ENCODE data around the gene PACS2. TPM values are rescaled to one million over a fixed set of nuclear protein-coding genes. Genes with fewer than 3 reads are reported as not detected.

PACS2 gene
- total and polyA plus RNA-seq, 2 donors (not counting 3 experiments of a cell fraction or from before 2014, with no cell fraction given) = 52.7 to 86.3 TPM

- H3K9me1 ChIP-seq (replicated peaks; ENCODE audit: control insufficient read depth, extremely low read depth, insufficient read depth, low read length) = no peaks in the 10 kb centered on the region
- H3K79me2 ChIP-seq (ENCODE audit: control insufficient read depth, insufficient read depth, low read length) = no peaks in the 10 kb centered on the region
- POLR2A ChIA-PET = no interaction called here
- H2AFZ ChIP-seq (ENCODE audit: low read depth, low read length) = no peak overlapping the region
- FAIRE-seq = no peak
- no peak overlapping the region for H3K9ac ChIP-seq (replicated peaks; ENCODE audit: extremely low read depth, insufficient read depth, low read length)
- no peak overlapping the region for H3K4me2 ChIP-seq (ENCODE audit: insufficient read depth, low read length)
- H4K20me1 ChIP-seq (replicated peaks; ENCODE audit: control insufficient read depth, extremely low read depth, insufficient read depth, low read length) = no peaks in the 10 kb centered on the region
- CTCF ChIA-PET = interaction anchor here (1.1 kb wide), 1 partner anchor 11 kb away, joined by 3 read pairs; the partner anchor contains the start of gene BRF1
- intact Hi-C loops (cut with micrococcal nuclease) (no loop called here), dilution Hi-C loops (cut with MboI; ENCODE audit: extremely low pct_ligation_motif_present, low sequenced_read_pairs) (no loop called here)
- no peaks in the 10 kb centered on the region for H3K9me3 ChIP-seq (replicated peaks; ENCODE audit: control insufficient read depth, insufficient read depth, low read length)
- H3K4me1 ChIP-seq (ENCODE audit: control insufficient read depth, extremely low read depth, insufficient read depth, low read length) = peaks cover 8% of the 10 kb centered on the region
- no peaks in the 10 kb centered on the region for H3K36me3 ChIP-seq (ENCODE audit: control insufficient read depth in 2 of 2, extremely low read depth in 1 of 2, insufficient read depth in 2 of 2, low read length in 2 of 2)
- no peak overlapping the region for H3K4me3 ChIP-seq (replicated peaks in 1 of 3; ENCODE audit: insufficient read depth in 1 of 3, low read depth in 1 of 3, low read length in 3 of 3)
- H3K27ac ChIP-seq (ENCODE audit: insufficient read depth, low read depth, low read length) = no peak overlapping the region
- no TSS peak for BruUV-seq (replicated peaks)
- no peak for DNase-seq (ENCODE audit: low read depth, low spot score)
- H3K27me3 ChIP-seq (ENCODE audit: control insufficient read depth in 2 of 2, insufficient read depth in 2 of 2, low read length in 2 of 2) = no peaks in the 10 kb centered on the region
- TF ChIP-seq MYC (IDR thresholded peaks at IDR 0.05; ENCODE audit: low read depth, low read length) (no peak), EZH2 (IDR thresholded peaks at IDR 0.05; ENCODE audit: borderline replicate concordance, low read depth, low read length, severe bottlenecking) (no peak), FOS (IDR thresholded peaks at IDR 0.05; ENCODE audit: borderline replicate concordance, insufficient read depth, low read length) (no peak), POLR2AphosphoS5 (IDR thresholded peaks at IDR 0.05; ENCODE audit: insufficient read depth, low read depth, low read length) (no peak), JUN (IDR thresholded peaks at IDR 0.05; ENCODE audit: borderline replicate concordance, insufficient read depth, insufficient read length, low read depth) (no peak), MAX (IDR thresholded peaks at IDR 0.05; ENCODE audit: insufficient read depth, insufficient read length) (no peak), POLR2A (IDR thresholded peaks at IDR 0.05; ENCODE audit: low read depth, low read length) (no peak)
Observed at GRCh38 chr14:105311838-105312237, 2.7 kb upstream of the PACS2 start.

DNA sequence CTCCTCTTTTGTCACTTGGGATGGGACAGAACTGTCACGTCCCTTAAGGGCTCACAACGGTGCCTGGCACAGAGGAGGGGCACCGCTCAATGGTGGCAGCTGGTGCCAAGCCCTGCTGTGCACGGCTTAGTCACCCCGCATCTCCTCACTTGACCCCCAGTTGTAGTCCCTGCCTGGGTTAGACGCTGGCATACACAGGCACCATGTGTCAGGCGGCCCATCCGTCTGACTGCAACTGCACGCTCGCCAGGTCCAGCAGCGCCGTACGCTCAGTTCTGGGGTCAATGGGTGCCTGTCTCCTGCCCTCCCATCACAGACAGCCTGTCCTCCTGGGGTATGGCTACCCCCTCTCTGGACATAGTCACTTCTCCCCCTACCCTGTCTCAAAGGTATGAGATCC, 1.6 kb upstream of the PACS2 start:
- H3K36me3 ChIP-seq (ENCODE audit: control insufficient read depth in 2 of 2, extremely low read depth in 1 of 2, insufficient read depth in 2 of 2, low read length in 2 of 2) = no peaks in the 10 kb centered on the region
- no peak overlapping the region for H3K4me2 ChIP-seq (ENCODE audit: insufficient read depth, low read length)
- H3K9me1 ChIP-seq (replicated peaks; ENCODE audit: control insufficient read depth, extremely low read depth, insufficient read depth, low read length) = no peaks in the 10 kb centered on the region
- no peak overlapping the region for H2AFZ ChIP-seq (ENCODE audit: low read depth, low read length)
- no peaks in the 10 kb centered on the region for H3K9me3 ChIP-seq (replicated peaks; ENCODE audit: control insufficient read depth, insufficient read depth, low read length)
- no peaks in the 10 kb centered on the region for H3K27me3 ChIP-seq (ENCODE audit: control insufficient read depth in 2 of 2, insufficient read depth in 2 of 2, low read length in 2 of 2)
- POLR2A ChIA-PET = no interaction called here
- BruUV-seq (replicated peaks) = no TSS peak
- FAIRE-seq (no peak), DNase-seq (ENCODE audit: low read depth, low spot score) (no peak)
- no peaks in the 10 kb centered on the region for H3K79me2 ChIP-seq (ENCODE audit: control insufficient read depth, insufficient read depth, low read length)
- TF ChIP-seq POLR2A (IDR thresholded peaks at IDR 0.05; ENCODE audit: low read depth, low read length) = no peak
- TF ChIP-seq, protein P1, sequence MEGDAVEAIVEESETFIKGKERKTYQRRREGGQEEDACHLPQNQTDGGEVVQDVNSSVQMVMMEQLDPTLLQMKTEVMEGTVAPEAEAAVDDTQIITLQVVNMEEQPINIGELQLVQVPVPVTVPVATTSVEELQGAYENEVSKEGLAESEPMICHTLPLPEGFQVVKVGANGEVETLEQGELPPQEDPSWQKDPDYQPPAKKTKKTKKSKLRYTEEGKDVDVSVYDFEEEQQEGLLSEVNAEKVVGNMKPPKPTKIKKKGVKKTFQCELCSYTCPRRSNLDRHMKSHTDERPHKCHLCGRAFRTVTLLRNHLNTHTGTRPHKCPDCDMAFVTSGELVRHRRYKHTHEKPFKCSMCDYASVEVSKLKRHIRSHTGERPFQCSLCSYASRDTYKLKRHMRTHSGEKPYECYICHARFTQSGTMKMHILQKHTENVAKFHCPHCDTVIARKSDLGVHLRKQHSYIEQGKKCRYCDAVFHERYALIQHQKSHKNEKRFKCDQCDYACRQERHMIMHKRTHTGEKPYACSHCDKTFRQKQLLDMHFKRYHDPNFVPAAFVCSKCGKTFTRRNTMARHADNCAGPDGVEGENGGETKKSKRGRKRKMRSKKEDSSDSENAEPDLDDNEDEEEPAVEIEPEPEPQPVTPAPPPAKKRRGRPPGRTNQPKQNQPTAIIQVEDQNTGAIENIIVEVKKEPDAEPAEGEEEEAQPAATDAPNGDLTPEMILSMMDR (IDR thresholded peaks at IDR 0.05; ENCODE audit: extremely low read depth in 1 of 2, insufficient read depth in 1 of 2, low read depth in 1 of 2, low read length in 2 of 2) = no peak
- TF ChIP-seq GATA2 (IDR thresholded peaks at IDR 0.05; ENCODE audit: insufficient read depth, insufficient read length, low read depth, low read length) = no peak
- TF ChIP-seq MAX (IDR thresholded peaks at IDR 0.05; ENCODE audit: insufficient read depth, insufficient read length) = no peak
- TF ChIP-seq POLR2AphosphoS5 (IDR thresholded peaks at IDR 0.05; ENCODE audit: insufficient read depth, low read depth, low read length) = no peak
- no peak for TF ChIP-seq EZH2 (IDR thresholded peaks at IDR 0.05; ENCODE audit: borderline replicate concordance, low read depth, low read length, severe bottlenecking)
- no peak for TF ChIP-seq MYC (IDR thresholded peaks at IDR 0.05; ENCODE audit: low read depth, low read length)
- TF ChIP-seq JUN (IDR thresholded peaks at IDR 0.05; ENCODE audit: borderline replicate concordance, insufficient read depth, insufficient read length, low read depth) = no peak
- no peak for TF ChIP-seq FOS (IDR thresholded peaks at IDR 0.05; ENCODE audit: borderline replicate concordance, insufficient read depth, low read length)
- no peak overlapping the region for H3K4me3 ChIP-seq (replicated peaks in 1 of 3; ENCODE audit: insufficient read depth in 1 of 3, low read depth in 1 of 3, low read length in 3 of 3)
- H3K4me1 ChIP-seq (ENCODE audit: control insufficient read depth, extremely low read depth, insufficient read depth, low read length) = peaks cover 8% of the 10 kb centered on the region
- CTCF ChIA-PET = interaction anchor here (1.1 kb wide), 1 partner anchor 292 kb away, joined by 3 read pairs; the partner anchor contains the start of gene CDCA4
- intact Hi-C loops (cut with micrococcal nuclease) (loop anchor here (1.0 kb wide), 1 partner anchor 12 kb away; the partner anchor contains the start of gene BRF1), dilution Hi-C loops (cut with MboI; ENCODE audit: extremely low pct_ligation_motif_present, low sequenced_read_pairs) (no loop called here)
- H3K9ac ChIP-seq (replicated peaks; ENCODE audit: extremely low read depth, insufficient read depth, low read length) = no peak overlapping the region
- H4K20me1 ChIP-seq (replicated peaks; ENCODE audit: control insufficient read depth, extremely low read depth, insufficient read depth, low read length) = no peaks in the 10 kb centered on the region
- no peak overlapping the region for H3K27ac ChIP-seq (ENCODE audit: insufficient read depth, low read depth, low read length)
